ENCODE results near the gene PRICKLE3. TPM values are rescaled to one million over a fixed set of nuclear protein-coding genes. Genes with fewer than 3 reads are reported as not detected.
A peak's percentile ranks its signal among the peaks of the same experiment; 100 is the strongest.

The PRICKLE3 gene
- total and polyA plus RNA-seq, 12 donors, result 6.6 to 14.8 (median 9.4) TPM

DNA sequence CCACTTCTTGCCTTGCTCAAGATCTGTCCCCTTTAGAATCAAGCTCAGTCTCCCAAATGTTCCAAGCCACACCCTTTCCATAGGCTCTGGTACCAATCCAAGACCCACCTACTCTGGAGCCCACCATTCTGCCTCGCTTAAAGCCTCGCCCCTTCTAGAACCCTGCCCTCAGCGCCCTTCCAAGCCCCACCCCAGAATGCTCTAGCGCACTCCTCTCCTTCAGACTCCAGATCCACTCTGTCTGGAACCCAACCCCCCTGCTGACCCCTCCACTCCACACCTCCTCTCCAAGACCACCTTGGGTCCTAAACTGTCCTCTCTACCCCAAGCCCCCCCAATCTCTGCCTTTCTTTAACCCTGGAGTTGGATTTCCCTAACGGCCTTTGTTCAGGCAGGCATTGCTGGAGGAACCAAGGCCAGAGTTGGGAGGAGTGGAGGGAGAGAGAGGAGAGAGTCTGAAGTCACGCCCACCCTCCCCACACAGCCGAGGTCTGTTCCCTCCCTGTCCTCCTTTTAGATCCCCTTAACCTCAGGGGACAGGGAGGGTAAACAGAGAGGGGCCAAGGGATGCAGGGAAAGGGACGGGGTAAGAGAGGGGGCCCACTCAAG, 2.4 kb upstream of the PRICKLE3 start:
- ATAC-seq, result no peak
- H3K27me3 ChIP-seq, result no peaks in the 10 kb centered on the region
- no peak overlapping the region for H3K4me3 ChIP-seq
- no peak for DNase-seq
- peaks cover 0 to 1% (median 0%) of the 10 kb centered on the region in 9 donors for H3K36me3 ChIP-seq
- 65 to 69% methylated on average over 7 to 8 of the region's 8 CpGs for WGBS, 2 donors
- intact Hi-C loops (cut with DNase I), result no loop called here
- H3K9me3 ChIP-seq, result peaks cover 0 to 5% (median 0%) of the 10 kb centered on the region in 11 donors
- no peak overlapping the region for H3K27ac ChIP-seq
- TF ChIP-seq CTCF (IDR thresholded peaks at IDR 0.05), result no peak
- H3K4me1 ChIP-seq, result peaks cover 0 to 30% (median 14%) of the 10 kb centered on the region in 9 donors

DNA sequence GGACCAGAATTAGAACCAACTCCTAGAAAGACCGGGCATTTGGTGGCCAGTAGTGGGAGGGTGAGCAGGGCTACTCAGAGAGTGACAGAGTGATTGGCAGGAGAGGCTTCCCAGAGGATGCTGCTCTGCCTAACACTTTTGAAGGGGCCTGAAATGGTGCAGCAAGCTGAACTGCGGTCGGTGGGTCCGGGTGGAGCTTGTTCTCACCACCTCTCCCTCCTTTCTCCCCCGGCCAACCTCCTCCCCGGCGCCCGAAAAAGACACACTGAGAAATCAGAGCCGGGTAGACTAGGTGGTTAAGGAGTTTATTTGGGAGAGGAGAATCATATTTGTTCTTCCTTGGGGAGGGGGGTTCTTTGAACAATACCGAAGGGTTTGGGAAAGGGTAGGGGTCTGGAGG, 1.4 kb upstream of the PRICKLE3 start:
- peak overlapping the region in 4 of 10 donors; percentile 81 to 90 (median 86) for H3K27ac ChIP-seq
- intact Hi-C loops (cut with DNase I), result no loop called here
- H3K9me3 ChIP-seq, result peaks cover 0 to 5% (median 0%) of the 10 kb centered on the region in 11 donors
- peaks cover 0 to 30% (median 14%) of the 10 kb centered on the region in 9 donors for H3K4me1 ChIP-seq
- H3K4me3 ChIP-seq, result no peak overlapping the region
- DNase-seq (no peak), ATAC-seq (no peak)
- H3K36me3 ChIP-seq, result peaks cover 0 to 10% (median 0%) of the 10 kb centered on the region in 9 donors
- WGBS, 2 donors, result 42 to 67% methylated on average over 6 to 10 of the region's 10 CpGs
- H3K27me3 ChIP-seq, result no peaks in the 10 kb centered on the region
- TF ChIP-seq CTCF (IDR thresholded peaks at IDR 0.05), result no peak

DNA sequence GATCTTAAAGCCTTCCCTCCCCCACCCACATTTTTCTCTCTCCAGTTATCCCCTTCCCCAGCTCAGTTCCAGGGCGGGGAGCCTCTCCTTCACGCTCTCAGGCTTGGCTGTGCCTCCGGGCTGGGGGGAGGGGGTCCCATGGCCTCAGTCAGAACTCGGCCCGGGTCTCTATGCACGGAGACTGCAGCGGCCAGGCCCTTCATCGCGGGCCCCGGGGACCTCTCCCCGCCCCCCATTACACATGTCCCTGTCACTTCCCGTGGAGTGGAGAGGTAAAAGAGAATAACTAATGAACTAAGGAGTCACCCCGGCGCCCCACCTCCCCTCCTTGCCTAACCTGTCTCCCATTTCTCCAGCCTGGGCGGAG, 838 bp upstream of the PRICKLE3 start:
- peaks cover 0 to 4% (median 0%) of the 10 kb centered on the region in 11 donors for H3K9me3 ChIP-seq
- DNase-seq, result no peak
- peaks cover 0 to 16% (median 0%) of the 10 kb centered on the region in 9 donors for H3K36me3 ChIP-seq
- H3K27ac ChIP-seq, result peak overlapping the region in 8 of 10 donors; percentile 56 to 90 (median 81)
- intact Hi-C loops (cut with DNase I), result no loop called here
- H3K4me1 ChIP-seq, result peaks cover 0 to 30% (median 14%) of the 10 kb centered on the region in 9 donors
- no peak for ATAC-seq
- 58 to 64% methylated on average over 11 to 14 of the region's 15 CpGs for WGBS, 2 donors
- no peaks in the 10 kb centered on the region for H3K27me3 ChIP-seq
- TF ChIP-seq CTCF (IDR thresholded peaks at IDR 0.05), result no peak
- no peak overlapping the region for H3K4me3 ChIP-seq

GRCh38 chrX:49184294-49185281, 1.6 kb downstream of the PRICKLE3 start:
- DNase-seq (peak; percentile 90 to 92), ATAC-seq (peak; percentile 83 to 92 (median 86))
- Histone ChIP-seq H3K36me3 (peaks cover 0 to 30% (median 0%) of the 10 kb centered on the region in 9 donors), H3K27me3 (no peaks in the 10 kb centered on the region), H3K27ac (peak overlapping the region in 9 of 10 donors; percentile 41 to 90 (median 80)), H3K4me1 (peaks cover 0 to 22% (median 6%) of the 10 kb centered on the region in 9 donors), H3K9me3 (no peaks in the 10 kb centered on the region), H3K4me3 (peak overlapping the region in 9 of 10 donors; percentile 40 to 63 (median 58))
- intact Hi-C loops (cut with DNase I), result loop anchor here in 1 of 10 donors (2.0 kb wide), 1 partner anchor 20 kb away; no protein-coding TSS in a partner anchor
- 7 to 9% methylated on average over 25 to 45 of the region's 46 CpGs for WGBS, 2 donors
- peak in 1 of 9 donors; percentile 11 for TF ChIP-seq CTCF (IDR thresholded peaks at IDR 0.05)
